A549 (cell line): ENCODE data around the gene SLC1A2. TPM values are rescaled to one million over a fixed set of nuclear protein-coding genes. Genes with fewer than 3 reads are reported as not detected.

Source experiments
- ATAC-seq, 2 experiments: fragments of 200-7000 bp in 1 of 2; fragments of >200 bp in 1 of 2; cut with Nextera tagmentation in 1 of 2; cut with Tn5 transposase in 1 of 2; 3 replicates each; pipeline versions ENCODE4 v1.8.0 to v1.9.1; 2018 to 2020; ENCODE audit warnings: mild to moderate bottlenecking in 1 of 2, moderate library complexity in 1 of 2
- CTCF ChIA-PET: fragments of 300-600 bp; sonication (Branson Sonifier 250); formaldehyde crosslinking; extraction: SDS; loops from one replicate; lab custom pipeline; 2021; ENCODE audit warnings: antibody characterized with exemption, inconsistent platforms; lab: Yijun Ruan, JAX
- POLR2A ChIA-PET: fragments of 350-600 bp; formaldehyde crosslinking; extraction: SDS; loops from one replicate; lab custom pipeline; 2021; ENCODE audit warnings: antibody characterized with exemption, inconsistent platforms; lab: Yijun Ruan, JAX
- DNase-seq, 2 experiments: peaks; one replicate each; pipeline versions ENCODE4 v3.0.0 to v3.0.0-alpha.2; 2011 to 2016; ENCODE audit warnings: low read depth in 1 of 2, low spot score in 1 of 2
- FAIRE-seq: peaks from 2 replicates; lab custom pipeline; 2011; peaks lifted over from hg19 to GRCh38; lab: Jason Lieb, UNC
- H3K27ac ChIP-seq, 2 experiments: fragments of >200 bp; sonication (Bioruptor Twin); formaldehyde crosslinking; 3 replicates each; pipeline ENCODE4 v1.5.1; 2016 to 2017
- H3K4me1 ChIP-seq: fragments of >200 bp; sonication (Bioruptor Twin); formaldehyde crosslinking; 3 replicates; pipeline ENCODE4 v1.6.1; 2016
- H3K4me2 ChIP-seq: fragments of >200 bp; sonication (Bioruptor Twin); formaldehyde crosslinking; 3 replicates; pipeline ENCODE4 v1.6.1; 2016
- H3K4me3 ChIP-seq: fragments of >200 bp; sonication (Bioruptor Twin); formaldehyde crosslinking; 3 replicates; pipeline ENCODE4 v1.5.1; 2016
- H3K9me3 ChIP-seq: fragments of >200 bp; sonication (Bioruptor Twin); formaldehyde crosslinking; 3 replicates; pipeline ENCODE4 v1.6.1; 2016
- ATOH8 ChIP-seq: fragments of 250-450 bp; sonication (Bioruptor Pico); IDR thresholded peaks from 2 replicates; pipeline ENCODE4 v1.5.0; 2020; ENCODE audit warnings: low read depth, mild to moderate bottlenecking, moderate library complexity
- BCL3 ChIP-seq: fragments of >200 bp; sonication (Bioruptor Twin); formaldehyde crosslinking; IDR thresholded peaks from 3 replicates; pipeline ENCODE4 v1.6.1; 2016
- BHLHE40 ChIP-seq: IDR thresholded peaks from 2 replicates; pipeline ENCODE4 v1.6.1; 2012; ENCODE audit warnings: low read depth, low read length, inconsistent platforms
- CBX2 ChIP-seq: fragments of 200-600 bp; sonication (generic); IDR thresholded peaks from 2 replicates; pipeline ENCODE4 v1.6.1; 2016; ENCODE audit warnings: low read depth, mild to moderate bottlenecking, borderline replicate concordance
- CEBPB ChIP-seq, 2 experiments: fragments of >200 bp in 1 of 2; sonication (Bioruptor Twin) in 1 of 2; formaldehyde crosslinking in 1 of 2; IDR thresholded peaks; 2 replicates each; pipeline ENCODE4 v1.6.1; 2012 to 2016
- EHMT2 ChIP-seq: fragments of 200-600 bp; sonication (generic); IDR thresholded peaks from 2 replicates; pipeline ENCODE4 v1.6.1; 2016; ENCODE audit warnings: antibody characterized with exemption, low read depth, mild to moderate bottlenecking, moderate library complexity
- ELK1 ChIP-seq: fragments of 150-350 bp; IDR thresholded peaks from 2 replicates; pipeline ENCODE4 v1.6.1; 2014; ENCODE audit warnings: low read depth, mild to moderate bottlenecking, low read length
- FOSB ChIP-seq: fragments of 250-450 bp; sonication (Bioruptor Pico); IDR thresholded peaks from 2 replicates; pipeline ENCODE4 v1.5.0; 2020; ENCODE audit warnings: mild to moderate bottlenecking, moderate library complexity
- FOSL2 ChIP-seq, 2 experiments: fragments of 450-650 bp in 1 of 2; fragments of >200 bp in 1 of 2; sonication (Bioruptor Twin) in 1 of 2; formaldehyde crosslinking; IDR thresholded peaks; 2 replicates each; pipeline versions ENCODE4 v1.5.0 to v1.6.1; 2016 to 2020; ENCODE audit warnings: mild to moderate bottlenecking in 1 of 2, moderate library complexity in 1 of 2
- FOXS1 ChIP-seq: fragments of 250-450 bp; sonication (Bioruptor Pico); IDR thresholded peaks from 2 replicates; pipeline ENCODE4 v1.5.0; 2020; ENCODE audit warnings: mild to moderate bottlenecking, moderate library complexity
- GATA3 ChIP-seq: IDR thresholded peaks from 2 replicates; pipeline ENCODE4 v1.6.1; 2012; ENCODE audit warnings: borderline replicate concordance
- HMGXB4 ChIP-seq: fragments of 250-450 bp; sonication (Bioruptor Pico); IDR thresholded peaks from 2 replicates; pipeline ENCODE4 v1.5.0; 2021; ENCODE audit warnings: mild to moderate bottlenecking, moderate library complexity, borderline replicate concordance
- MYC ChIP-seq: IDR thresholded peaks from 2 replicates; pipeline ENCODE4 v1.6.1; 2012; ENCODE audit warnings: mild to moderate bottlenecking, inconsistent platforms, low read length, improper control_type of control experiment, borderline replicate concordance
- NPAS2 ChIP-seq: fragments of 250-450 bp; sonication (Bioruptor Pico); IDR thresholded peaks from 2 replicates; pipeline ENCODE4 v1.8.0; 2022; ENCODE audit warnings: mild to moderate bottlenecking, moderate library complexity, borderline replicate concordance
- PHF8 ChIP-seq: fragments of 200-600 bp; sonication (generic); IDR thresholded peaks from 2 replicates; pipeline ENCODE4 v1.6.1; 2016; ENCODE audit warnings: low read depth, mild to moderate bottlenecking, antibody characterized with exemption, moderate library complexity, borderline replicate concordance
- RFX5 ChIP-seq: fragments of 450-650 bp; IDR thresholded peaks from 2 replicates; pipeline ENCODE4 v1.7.1; 2014; ENCODE audit warnings: antibody characterized with exemption, mild to moderate bottlenecking, moderate library complexity
- SREBF2 ChIP-seq: fragments of 450-650 bp; IDR thresholded peaks from 2 replicates; pipeline ENCODE4 v1.6.1; 2014; ENCODE audit warnings: mild to moderate bottlenecking, moderate library complexity
- TFCP2L1 ChIP-seq: fragments of 250-450 bp; sonication (Bioruptor Pico); IDR thresholded peaks from 2 replicates; pipeline ENCODE4 v1.5.0; 2021; ENCODE audit warnings: mild to moderate bottlenecking
- TP53 ChIP-seq: fragments of 250-450 bp; sonication (Bioruptor Pico); IDR thresholded peaks from 2 replicates; pipeline ENCODE4 v1.5.0; 2021; ENCODE audit warnings: mild to moderate bottlenecking, moderate library complexity
- ZNF302 ChIP-seq: fragments of 250-450 bp; sonication (Bioruptor Pico); IDR thresholded peaks from 2 replicates; pipeline ENCODE4 v1.9.0; 2021; ENCODE audit warnings: inconsistent platforms, mild to moderate bottlenecking, moderate library complexity
- WGBS: methylation state at CpG from one replicate; pipeline ENCODE4 v1.1.6; 2017; ENCODE audit errors: missing lambda C conversion rate; 5-methylcytosine and 5-hydroxymethylcytosine counted together
- polyA plus RNA-seq, 4 experiments: library from polyadenylated mRNA; depleted of rRNA in 3 of 4; stranded (reverse); fragments of >200 nt; fragmentation: RNase III in 1 of 4; extraction: RNeasy Plus Mini Kit Qiagen cat#74134 plus additional on column Dnase treatment in 1 of 4; gene quantifications; 2 replicates in 3 of 4; 3 replicates in 1 of 4; pipeline ENCODE4 v1.2.3, GENCODE V29; 2011 to 2017

SLC1A2 gene
- polyA plus RNA-seq, 2 of the 4 experiments (the other 2 are of a cell fraction) = 0.01 to 0.14 TPM

GRCh38 chr11:35293035-35293434 lies 126.3 kb downstream of the SLC1A2 start (continued):
- no peak for TF ChIP-seq ATOH8 (CRISPR knock-in tag)
- TF ChIP-seq PHF8 = no peak
- no peak for TF ChIP-seq GATA3
- no peak for TF ChIP-seq CBX2
- TF ChIP-seq SREBF2 = no peak
- no peak for TF ChIP-seq MYC
- TF ChIP-seq, all 56 proteins: peak for 0

- Histone ChIP-seq H3K4me1 (0 out of 3 replicates have a peak, but pooled peaks cover 9% of the 10 kb centered on the region), H3K27ac (no peak overlapping the region), H3K9me3 (no peaks in the 10 kb centered on the region), H3K4me3 (no peak overlapping the region), H3K4me2 (no peak overlapping the region)
- DNase-seq (no peak), ATAC-seq (no peak), FAIRE-seq (no peak)
- 82% methylated on average over 5 of the region's 5 CpGs for WGBS
- CTCF ChIA-PET = no interaction called here
- no peak for TF ChIP-seq SREBF2
- no peak for TF ChIP-seq TP53 (CRISPR knock-in tag)
- TF ChIP-seq FOSL2 (IDR thresholded peaks at IDR 0.05) = no peak
- no peak for TF ChIP-seq FOSL2 (CRISPR knock-in tag; IDR thresholded peaks at IDR 0.05)
- no peak for TF ChIP-seq CEBPB (IDR thresholded peaks at IDR 0.05)
- no peak for TF ChIP-seq FOXS1 (CRISPR knock-in tag)
- TF ChIP-seq FOSB (CRISPR knock-in tag) = no peak
- TF ChIP-seq BCL3 = no peak
- no peak for TF ChIP-seq ELK1
- no peak for TF ChIP-seq BHLHE40
- TF ChIP-seq ZNF302 = no peak
- TF ChIP-seq GATA3 = no peak
- no peak for TF ChIP-seq EHMT2
- no peak for TF ChIP-seq NPAS2 (CRISPR knock-in tag)
- TF ChIP-seq RFX5 = no peak
- POLR2A ChIA-PET = no interaction called here
These were observed 127.1 kb downstream of the SLC1A2 start for GRCh38 chr11:35292279-35292678.

GRCh38 chr11:35290876-35291275 lies 128.5 kb downstream of the SLC1A2 start:
- Histone ChIP-seq H3K4me3 (no peak overlapping the region), H3K9me3 (no peaks in the 10 kb centered on the region), H3K27ac (no peak overlapping the region), H3K4me2 (no peak overlapping the region), H3K4me1 (0 out of 3 replicates have a peak, but pooled peaks cover 9% of the 10 kb centered on the region)
- TF ChIP-seq TFCP2L1 (no peak), HMGXB4 (CRISPR knock-in tag) (no peak)
- POLR2A ChIA-PET = no interaction called here
- CTCF ChIA-PET = interaction anchor here (0.9 to 1.3 kb wide), 5 partner anchors 9 to 83 kb away, joined by 3 to 4 read pairs (median 4); no protein-coding TSS in a partner anchor
- DNase-seq (no peak), ATAC-seq (no peak), FAIRE-seq (no peak)
- WGBS = 56% methylated on average over 3 of the region's 3 CpGs
